ENCODE measurements around the gene RXFP4. TPM values are rescaled to one million over a fixed set of nuclear protein-coding genes. Genes with fewer than 3 reads are reported as not detected.

The RXFP4 gene
- total and polyA plus RNA-seq, 9 of the 15 experiments (the other 6 are each of a cell fraction or from before 2014, with no cell fraction given) = 0.64 TPM; not detected in 8

GRCh38 chr1:155934936-155935590 is 6.4 kb upstream of the RXFP4 start (continued):
- TF ChIP-seq ZNF449 (CRISPR knock-in tag; IDR thresholded peaks at IDR 0.05) = no peak

- BruUV-seq (replicated peaks) = no TSS peak
- peaks cover 19 to 33% of the 10 kb centered on the region in 2 experiments for H3K4me1 ChIP-seq (replicated peaks in 1 of 2; ENCODE audit: control insufficient read depth in 2 of 2, insufficient read depth in 2 of 2, low read length in 2 of 2)
- TF ChIP-seq FOXA3 (CRISPR knock-in tag; conservative IDR thresholded peaks at IDR 0.05 in 1 of 2, IDR thresholded peaks at IDR 0.05 in 1 of 2) = no peak
- no peak for TF ChIP-seq ZNF232 (CRISPR knock-in tag; IDR thresholded peaks at IDR 0.05)
- no peak for TF ChIP-seq DMBX1 (CRISPR knock-in tag; IDR thresholded peaks at IDR 0.05; ENCODE audit: borderline replicate concordance)
- no peak for TF ChIP-seq ZSCAN32 (CRISPR knock-in tag; IDR thresholded peaks at IDR 0.05)
- no peak for TF ChIP-seq HDAC6 (IDR thresholded peaks at IDR 0.05; ENCODE audit: low read depth, low read length)
- peak; percentile 28; the same call in 1 of the 2 replicates for TF ChIP-seq EP400 (IDR thresholded peaks at IDR 0.05)
- TF ChIP-seq SMC3 (conservative IDR thresholded peaks at IDR 0.05; ENCODE audit: insufficient read depth, low read depth, low read length) = peak; percentile 84
- TF ChIP-seq HNRNPH1 (optimal IDR thresholded peaks at IDR 0.05; ENCODE audit: low read depth, low read length) = no peak
- no peak for TF ChIP-seq ZNF253 (CRISPR knock-in tag; conservative IDR thresholded peaks at IDR 0.05)
- no peak for TF ChIP-seq FOXA1 (IDR thresholded peaks at IDR 0.05; ENCODE audit: borderline replicate concordance)
- no peak for TF ChIP-seq ELF4 (CRISPR knock-in tag; IDR thresholded peaks at IDR 0.05)
- no peak for TF ChIP-seq ZNF75A (CRISPR knock-in tag; IDR thresholded peaks at IDR 0.05)
- TF ChIP-seq SNAPC5 (CRISPR knock-in tag; IDR thresholded peaks at IDR 0.05) = no peak
- TF ChIP-seq RB1 (IDR thresholded peaks at IDR 0.05; ENCODE audit: low read depth) = peak; percentile 28; the same call in 1 of the 2 replicates
- TF ChIP-seq PKNOX1 (IDR thresholded peaks at IDR 0.05) = peak; percentile 63
- no peak for TF ChIP-seq GMEB1 (CRISPR knock-in tag; IDR thresholded peaks at IDR 0.05)
These were observed 3.2 kb upstream of the RXFP4 start for GRCh38 chr1:155938220-155938627.

More at GRCh38 chr1:155938220-155938627, 3.2 kb upstream of the RXFP4 start:
- peaks cover 7% of the 10 kb centered on the region; the same call in 2 of the 3 replicates for H3K36me3 ChIP-seq (ENCODE audit: control insufficient read depth, insufficient read depth, low read length)
- H3K4me3 ChIP-seq = no peak overlapping the region
- H3K27me3 ChIP-seq (ENCODE audit: control insufficient read depth in 2 of 2, insufficient read depth in 2 of 2, low read length in 2 of 2) = no peaks in the 10 kb centered on the region
- H3K79me2 ChIP-seq (ENCODE audit: control insufficient read depth, insufficient read depth, low read length) = peaks cover 17% of the 10 kb centered on the region
- intact Hi-C loops (cut with micrococcal nuclease) (loop anchor here (1.0 to 10.0 kb wide), 5 partner anchors 45 to 187 kb away; partner anchors contain the start of genes LAMTOR2 and UBQLN4), in situ Hi-C loops (cut with MboI) (no loop called here)
- no peak overlapping the region for H3K4me2 ChIP-seq (ENCODE audit: insufficient read depth, low read length)
- H3K27ac ChIP-seq (ENCODE audit: extremely low read depth, low read depth, low read length) = no peak overlapping the region
- no peaks in the 10 kb centered on the region for H4K20me1 ChIP-seq (replicated peaks; ENCODE audit: control insufficient read depth, insufficient read depth, low read length)
- H2AFZ ChIP-seq (ENCODE audit: low read depth, low read length) = peak overlapping the region; percentile 35; the same call in 1 of the 2 replicates
- no peak overlapping the region for H3K9ac ChIP-seq (ENCODE audit: insufficient read depth in 1 of 2, low read depth in 2 of 2, low read length in 2 of 2)
- no peaks in the 10 kb centered on the region for H3K9me1 ChIP-seq (ENCODE audit: control insufficient read depth, insufficient read depth, low read length)
- ATAC-seq = peak; percentile 63
- peak; percentile 54 to 81 (median 68) for DNase-seq (ENCODE audit: extremely low read depth in 1 of 4, low spot score in 3 of 4)
- H3K9me3 ChIP-seq (replicated peaks; ENCODE audit: control insufficient read depth, insufficient read depth, low read depth, low read length) = no peaks in the 10 kb centered on the region
- CTCF ChIA-PET (ENCODE audit: low intra/inter-chr PET ratio) = interaction anchor here (1.0 to 3.5 kb wide), 4 partner anchors 46 to 128 kb away, joined by 4 to 42 read pairs (median 6); no protein-coding TSS in a partner anchor
- POLR2A ChIA-PET = interaction anchor here (0.6 to 1.4 kb wide), 14 partner anchors 17 to 739 kb away, joined by 3 to 7 read pairs (median 3); no protein-coding TSS in a partner anchor
- WGBS (ENCODE audit: insufficient coverage, low coverage, missing lambda C conversion rate) = 7% methylated on average over 1 of the region's 1 CpG
- FAIRE-seq = peak; percentile 91
